ENCODE results near the gene BAD.
A peak's percentile ranks its signal among the peaks of the same experiment; 100 is the strongest.

The BAD gene

GRCh38 chr11:64299847-64300648 lies 15.6 kb upstream of the BAD start, which contains the start of gene CATSPERZ:
Gene CATSPERZ, plus strand, starts transcription at chr11:64300358. Its CDS starts 53 bp downstream, at chr11:64300411.
- H3K4me3 ChIP-seq: peak within 1 kb of the TSS; percentile 43 to 53
- H3K9me3 ChIP-seq: no peaks in the 10 kb centered on the region
- intact Hi-C loops (cut with DNase I; ENCODE audit: low total_unique reads): loop anchor here (2.0 kb wide), 1 partner anchor 95 kb away; no protein-coding TSS in a partner anchor
- TF ChIP-seq CTCF (IDR thresholded peaks at IDR 0.05): no peak
- H3K27me3 ChIP-seq: peaks cover 0 to 69% of the 10 kb centered on the region in 2 donors
- no peak for DNase-seq
- H3K27ac ChIP-seq: peak within 1 kb of the TSS; percentile 3 to 60
- no peaks in the 10 kb centered on the region for H3K36me3 ChIP-seq
- peaks cover 0 to 38% (median 28%) of the 10 kb centered on the region in 4 donors for H3K4me1 ChIP-seq

- H3K4me3 ChIP-seq: peak overlapping the region; percentile 43 to 53
- no peak for TF ChIP-seq CTCF (IDR thresholded peaks at IDR 0.05)
- intact Hi-C loops (cut with DNase I; ENCODE audit: low total_unique reads): no loop called here
- H3K4me1 ChIP-seq: peaks cover 0 to 35% (median 26%) of the 10 kb centered on the region in 4 donors
- peak overlapping the region; percentile 3 to 60 for H3K27ac ChIP-seq
- peaks cover 0 to 76% of the 10 kb centered on the region in 2 donors for H3K27me3 ChIP-seq
- DNase-seq: peak; percentile 70 to 89
- H3K36me3 ChIP-seq: no peaks in the 10 kb centered on the region
- no peaks in the 10 kb centered on the region for H3K9me3 ChIP-seq
Observed at GRCh38 chr11:64298966-64299846, 14.7 kb upstream of the BAD start.

GRCh38 chr11:64297699-64298358 lies 13.4 kb upstream of the BAD start:
- peaks cover 0 to 30% (median 24%) of the 10 kb centered on the region in 4 donors for H3K4me1 ChIP-seq
- no peaks in the 10 kb centered on the region for H3K36me3 ChIP-seq
- no peak overlapping the region for H3K27ac ChIP-seq
- intact Hi-C loops (cut with DNase I; ENCODE audit: low total_unique reads): no loop called here
- H3K27me3 ChIP-seq: peaks cover 3 to 80% of the 10 kb centered on the region in 2 donors
- no peak for TF ChIP-seq CTCF (IDR thresholded peaks at IDR 0.05)
- no peak overlapping the region for H3K4me3 ChIP-seq
- no peak for DNase-seq
- H3K9me3 ChIP-seq: no peaks in the 10 kb centered on the region

GRCh38 chr11:64296830-64297698 lies 12.6 kb upstream of the BAD start:
- intact Hi-C loops (cut with DNase I; ENCODE audit: low total_unique reads): no loop called here

More at GRCh38 chr11:64296830-64297698, 12.6 kb upstream of the BAD start:
- Histone ChIP-seq H3K27me3 (peaks cover 4 to 86% of the 10 kb centered on the region in 2 donors), H3K4me3 (no peak overlapping the region), H3K4me1 (peaks cover 0 to 37% (median 31%) of the 10 kb centered on the region in 4 donors), H3K36me3 (no peaks in the 10 kb centered on the region), H3K27ac (no peak overlapping the region), H3K9me3 (no peaks in the 10 kb centered on the region)
- no peak for TF ChIP-seq CTCF (IDR thresholded peaks at IDR 0.05)
- no peak for DNase-seq

All from tibial artery (tissue), 4 donors.